Measurements from ENCODE around the gene ANKK1.

DNA sequence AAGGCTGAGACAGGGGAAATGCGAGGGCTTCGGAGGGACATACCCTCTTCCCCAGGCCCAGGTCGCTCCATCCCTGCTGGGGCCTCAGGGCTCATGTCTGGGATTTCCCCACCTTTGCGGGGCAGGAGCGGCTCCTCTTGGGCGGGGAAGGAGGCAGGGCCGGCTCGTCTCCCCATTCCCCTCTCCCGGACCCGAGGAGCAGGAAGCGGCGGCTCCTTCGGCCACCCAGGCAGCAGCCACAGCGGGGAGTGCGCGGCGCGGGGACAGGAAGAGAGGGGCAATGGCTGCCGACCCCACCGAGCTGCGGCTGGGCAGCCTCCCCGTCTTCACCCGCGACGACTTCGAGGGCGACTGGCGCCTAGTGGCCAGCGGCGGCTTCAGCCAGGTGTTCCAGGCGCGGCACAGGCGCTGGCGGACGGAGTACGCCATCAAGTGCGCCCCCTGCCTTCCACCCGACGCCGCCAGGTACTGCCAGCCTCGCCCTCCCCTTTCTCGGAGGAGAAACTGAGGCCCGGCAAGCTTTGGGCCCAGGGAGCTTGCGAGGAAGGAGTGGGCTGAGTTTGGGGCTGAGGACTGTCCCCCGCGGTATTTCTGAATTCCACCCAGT lies at the start of gene ANKK1:
- TF ChIP-seq POLR2A (IDR thresholded peaks at IDR 0.05) (no peak), EP300 (IDR thresholded peaks at IDR 0.05) (no peak)
- TF ChIP-seq, protein P1, sequence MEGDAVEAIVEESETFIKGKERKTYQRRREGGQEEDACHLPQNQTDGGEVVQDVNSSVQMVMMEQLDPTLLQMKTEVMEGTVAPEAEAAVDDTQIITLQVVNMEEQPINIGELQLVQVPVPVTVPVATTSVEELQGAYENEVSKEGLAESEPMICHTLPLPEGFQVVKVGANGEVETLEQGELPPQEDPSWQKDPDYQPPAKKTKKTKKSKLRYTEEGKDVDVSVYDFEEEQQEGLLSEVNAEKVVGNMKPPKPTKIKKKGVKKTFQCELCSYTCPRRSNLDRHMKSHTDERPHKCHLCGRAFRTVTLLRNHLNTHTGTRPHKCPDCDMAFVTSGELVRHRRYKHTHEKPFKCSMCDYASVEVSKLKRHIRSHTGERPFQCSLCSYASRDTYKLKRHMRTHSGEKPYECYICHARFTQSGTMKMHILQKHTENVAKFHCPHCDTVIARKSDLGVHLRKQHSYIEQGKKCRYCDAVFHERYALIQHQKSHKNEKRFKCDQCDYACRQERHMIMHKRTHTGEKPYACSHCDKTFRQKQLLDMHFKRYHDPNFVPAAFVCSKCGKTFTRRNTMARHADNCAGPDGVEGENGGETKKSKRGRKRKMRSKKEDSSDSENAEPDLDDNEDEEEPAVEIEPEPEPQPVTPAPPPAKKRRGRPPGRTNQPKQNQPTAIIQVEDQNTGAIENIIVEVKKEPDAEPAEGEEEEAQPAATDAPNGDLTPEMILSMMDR (IDR thresholded peaks at IDR 0.05) = no peak
